AG08396 (cell line): ENCODE measurements around the gene OMA1.
"Not testable (repeated sequence)": the region's sequence is repeated elsewhere in the genome, so short reads cannot be mapped to it uniquely, and the experiment has no call there.

Experiments
- DNase-seq: peaks from one replicate; pipeline ENCODE4 v3.0.0; 2012; ENCODE audit warnings: low spot score, mixed read lengths

The OMA1 gene

GRCh38 chr1:58573705-58574591 is 27.4 kb upstream of the OMA1 start:
- no peak for DNase-seq

- no peak for DNase-seq
These were observed 26.6 kb upstream of the OMA1 start for GRCh38 chr1:58573138-58573537.

- DNase-seq = no peak
These were observed 26.2 kb upstream of the OMA1 start for GRCh38 chr1:58572690-58573089.

GRCh38 chr1:58571616-58572015 is 25.1 kb upstream of the OMA1 start:
- no peak for DNase-seq

GRCh38 chr1:58570817-58571216 is 24.3 kb upstream of the OMA1 start:
- no peak for DNase-seq

- DNase-seq = no peak
These were observed 23.6 kb upstream of the OMA1 start for GRCh38 chr1:58570094-58570493.

- DNase-seq = no peak
These were observed 22.4 kb upstream of the OMA1 start for GRCh38 chr1:58568911-58569310.

- no peak for DNase-seq
These were observed 21.8 kb upstream of the OMA1 start for GRCh38 chr1:58568271-58568860.

DNA sequence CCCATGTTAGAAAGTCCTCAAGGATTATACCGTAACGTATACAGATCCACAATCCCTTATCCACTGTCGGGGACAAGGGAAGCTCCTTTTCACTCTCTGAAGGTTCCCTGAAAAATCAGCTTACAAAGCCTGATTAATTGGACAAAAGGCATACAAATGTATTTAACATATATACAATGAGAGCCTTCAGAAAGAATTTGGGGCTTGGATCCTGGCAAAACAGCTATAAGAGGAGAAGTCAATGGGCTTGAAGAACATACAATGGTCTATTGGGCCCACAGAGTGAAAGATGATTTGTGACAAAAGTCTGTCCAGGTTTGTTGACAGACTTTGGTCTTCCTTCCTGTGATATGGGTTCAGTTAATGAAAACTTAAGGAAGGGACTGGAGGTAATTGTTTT is 19.8 kb upstream of the OMA1 start:
- no peak for DNase-seq

- not testable (repeated sequence) for DNase-seq
These were observed 17.2 kb upstream of the OMA1 start for GRCh38 chr1:58563715-58564114.

- no peak for DNase-seq
These were observed 15.1 kb upstream of the OMA1 start for GRCh38 chr1:58561633-58562032.

GRCh38 chr1:58555393-58555792 is 8.9 kb upstream of the OMA1 start:
- DNase-seq = no peak

DNA sequence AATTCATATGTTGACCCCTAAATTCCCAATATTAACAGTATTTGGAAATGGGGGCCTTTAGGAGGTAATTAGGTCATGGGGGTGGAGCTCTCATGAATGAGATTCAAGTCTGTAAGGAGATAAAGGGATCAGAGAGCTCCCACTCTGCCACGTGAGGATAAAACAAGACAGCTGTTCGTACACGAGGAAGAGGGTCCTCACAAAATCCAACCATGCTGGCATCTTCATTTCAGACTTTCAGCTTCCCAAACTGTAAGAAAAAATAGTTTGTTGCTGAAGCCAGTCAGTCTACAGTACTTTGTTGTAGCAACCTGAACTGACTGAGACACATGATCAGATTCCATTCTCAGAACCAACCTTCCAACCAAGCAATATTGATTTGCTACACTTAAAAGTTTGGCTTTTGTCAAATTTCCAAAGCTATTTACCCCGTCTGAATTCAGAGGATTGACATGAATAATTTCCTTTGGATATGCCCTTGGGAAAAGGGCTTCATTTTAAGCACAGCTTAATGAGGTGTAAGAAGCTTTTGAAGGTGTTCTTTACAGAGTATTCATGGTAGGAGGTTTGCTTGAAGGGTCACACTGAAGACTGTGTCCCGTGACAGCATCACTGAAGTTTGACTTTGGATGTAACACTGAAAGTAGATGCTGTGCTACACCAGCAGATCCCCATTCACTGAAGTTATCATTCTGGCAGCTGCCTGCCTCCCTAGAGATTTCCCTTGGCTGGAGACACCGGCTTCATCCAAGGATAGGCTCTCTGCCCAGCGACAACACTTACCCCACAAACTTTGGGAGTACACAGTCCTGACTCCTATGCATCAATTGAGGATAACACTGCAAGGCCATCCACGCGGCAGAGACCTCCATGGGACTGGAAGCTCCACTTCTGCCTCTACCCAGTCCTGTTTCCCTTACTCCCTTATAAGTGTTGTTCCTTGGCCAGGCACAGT is 4.9 kb upstream of the OMA1 start:
- no peak for DNase-seq

DNA sequence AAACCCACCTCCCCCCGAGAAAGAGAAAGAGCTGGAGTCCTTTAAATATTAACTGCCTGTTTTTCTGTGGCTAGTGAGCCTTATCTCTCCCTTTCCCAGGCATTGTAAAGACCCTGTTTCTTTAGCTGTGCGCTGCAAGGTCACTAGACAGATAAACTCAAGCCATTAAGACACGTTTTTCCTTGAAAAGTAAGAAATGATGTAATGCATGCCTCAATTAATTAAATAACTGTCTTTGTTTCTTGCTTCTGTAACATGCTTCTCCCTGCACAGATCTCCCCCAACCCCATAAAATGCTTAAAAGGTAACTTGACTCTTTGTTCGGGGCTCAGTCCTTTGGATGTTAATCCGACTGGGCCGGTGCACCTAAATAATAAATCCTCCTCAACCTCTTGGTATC is 2.8 kb upstream of the OMA1 start:
- DNase-seq = not testable (repeated sequence)

DNA sequence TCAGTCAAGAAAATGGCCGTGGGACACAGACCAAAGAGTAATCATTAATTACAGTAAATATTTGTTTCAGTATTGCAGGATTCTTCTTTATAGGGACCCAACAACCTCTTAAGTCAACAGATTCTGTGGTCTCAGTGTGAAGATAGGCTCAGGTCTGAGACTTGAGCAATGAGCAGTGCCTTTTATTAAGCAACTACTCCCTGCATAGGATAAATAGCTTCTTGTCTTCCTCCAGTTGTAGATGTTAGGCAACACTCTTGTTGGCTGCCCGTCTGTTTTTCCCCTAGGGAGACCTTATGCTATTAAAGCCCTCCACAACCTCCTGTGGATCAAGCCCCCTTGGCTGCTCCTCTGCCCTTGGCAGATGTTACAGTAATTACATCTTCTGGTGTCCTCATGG is 1.8 kb upstream of the OMA1 start:
- no peak for DNase-seq

DNA sequence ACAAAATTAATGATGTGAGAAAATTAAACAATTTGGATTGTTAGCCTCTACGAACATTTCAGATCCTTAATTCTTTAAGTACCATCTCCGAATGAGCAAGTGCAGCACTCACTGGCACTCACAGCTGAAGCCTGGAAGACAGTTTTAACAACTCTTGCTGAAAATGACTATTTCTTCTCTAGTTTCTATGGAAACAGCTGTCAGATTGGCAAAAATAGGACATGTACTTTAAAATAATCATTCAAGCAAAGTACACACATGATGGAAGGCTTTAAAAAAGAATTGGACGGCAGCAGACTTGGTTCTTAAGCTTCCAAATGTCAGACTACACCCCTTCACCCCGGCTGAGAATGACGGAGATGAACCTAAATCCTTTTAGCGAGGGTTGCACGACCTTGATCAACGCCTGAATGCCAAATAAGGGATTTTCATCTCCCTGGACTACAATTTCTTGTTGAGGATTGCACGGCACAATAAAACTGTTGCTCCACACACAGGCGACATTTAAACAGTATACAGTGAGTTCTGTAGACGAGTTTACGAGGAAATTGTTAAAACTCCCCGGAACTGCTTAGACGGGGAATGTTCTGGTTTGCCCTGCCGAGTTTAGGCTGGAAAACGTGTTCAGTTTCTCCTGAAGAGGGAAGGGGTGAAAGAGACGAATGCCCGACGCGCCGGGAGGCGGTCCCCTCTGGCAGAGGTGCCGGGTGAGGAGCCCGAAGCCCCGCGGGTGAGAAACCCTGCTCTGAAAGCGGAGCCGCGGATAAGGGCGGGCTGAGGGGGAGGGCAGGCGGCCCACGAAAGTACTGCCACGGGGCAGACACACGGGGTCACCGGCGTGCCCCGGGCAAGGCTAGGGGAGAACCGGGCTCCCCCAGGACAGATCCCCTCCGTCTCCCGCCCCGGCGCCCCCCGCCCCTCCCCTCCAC is 671 bp downstream of the OMA1 start:
- DNase-seq = peak; percentile 78

- no peak for DNase-seq
These were observed 3.3 kb downstream of the OMA1 start for GRCh38 chr1:58543260-58543659.

GRCh38 chr1:58539553-58539952 is 7.0 kb downstream of the OMA1 start:
- DNase-seq = no peak

- DNase-seq = no peak
These were observed 7.7 kb downstream of the OMA1 start for GRCh38 chr1:58538821-58539220.

DNA sequence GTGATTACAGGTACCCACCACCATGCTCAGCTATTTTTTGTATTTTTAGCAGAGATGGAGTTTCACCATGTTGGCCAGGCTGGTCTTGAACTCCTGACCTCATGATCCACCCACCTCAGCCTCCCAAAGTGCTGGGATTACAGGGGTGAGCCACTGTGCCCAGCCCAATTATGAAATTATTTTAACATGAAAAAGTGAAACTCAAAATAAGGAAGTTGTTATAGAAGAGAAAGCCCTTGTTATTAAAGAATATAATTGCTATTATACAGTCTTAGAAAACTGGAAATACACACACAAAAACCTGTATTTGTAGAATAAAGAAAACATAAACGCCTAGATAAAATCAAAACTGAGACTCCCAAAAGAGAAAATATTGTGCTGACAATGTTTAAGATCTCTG is 14.7 kb downstream of the OMA1 start:
- not testable (repeated sequence) for DNase-seq

GRCh38 chr1:58529284-58529683 is 17.2 kb downstream of the OMA1 start:
- DNase-seq = no peak
